ENCODE results near the gene TPTE2.
"Not testable (repeated sequence)": the region's sequence is repeated elsewhere in the genome, so short reads cannot be mapped to it uniquely, and the experiment has no call there.

Gene TPTE2

DNA sequence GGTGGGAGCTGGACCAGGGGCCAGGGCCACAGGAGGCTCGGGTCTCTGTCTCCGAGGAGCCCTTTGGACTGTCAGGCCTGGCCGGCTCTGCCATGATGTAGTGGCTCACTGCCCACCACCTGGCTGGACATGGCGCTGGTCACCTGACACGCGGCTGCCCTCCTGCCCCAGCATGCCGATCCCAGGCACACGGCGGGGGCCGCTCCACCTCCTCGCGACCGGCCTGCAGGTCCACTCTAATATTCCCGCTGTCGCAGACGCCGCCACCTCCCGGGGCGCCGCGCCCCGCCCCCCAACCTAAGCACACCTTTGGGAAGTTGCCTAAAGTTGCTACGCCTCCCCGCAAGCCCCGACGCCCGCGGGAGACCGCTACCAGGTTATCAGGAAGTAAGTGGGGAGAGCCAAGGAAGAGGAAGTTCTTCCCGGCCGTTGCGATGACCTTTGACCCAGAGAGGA is at the start of gene TPTE2:
TSS of gene TPTE2 (minus strand) at position 406 of the 456 bp plus-strand sequence. CDS start 58,298 bp downstream, outside the sequence.
- DNase-seq = not testable (repeated sequence)

DNA sequence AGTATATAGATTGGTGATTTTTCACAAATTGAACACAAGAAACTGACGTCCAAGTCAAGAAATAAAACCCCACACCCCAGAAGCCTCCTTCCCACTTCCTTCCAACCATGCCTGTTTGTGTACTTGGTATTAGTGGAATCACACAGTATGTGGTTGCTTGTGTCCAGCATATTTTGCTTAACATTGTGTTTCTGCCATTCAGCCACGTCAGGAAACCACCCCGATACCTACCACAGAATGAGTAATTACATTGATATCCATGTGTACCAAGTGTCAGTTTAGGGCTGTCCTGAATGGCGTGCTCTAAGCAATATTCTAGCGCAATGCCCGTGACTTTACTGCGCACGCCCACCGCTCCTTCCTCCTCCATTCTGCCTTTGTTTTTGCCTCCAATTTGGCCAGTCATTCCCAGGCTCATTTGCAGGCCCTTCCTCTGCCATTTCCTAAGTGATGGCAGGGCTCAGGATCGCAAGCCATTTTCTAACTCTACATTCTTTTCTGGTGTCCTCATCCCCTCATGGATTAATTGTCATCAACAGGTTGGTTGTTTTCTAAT is 46.3 kb upstream of the TPTE2 start:
- DNase-seq = no peak

DNA sequence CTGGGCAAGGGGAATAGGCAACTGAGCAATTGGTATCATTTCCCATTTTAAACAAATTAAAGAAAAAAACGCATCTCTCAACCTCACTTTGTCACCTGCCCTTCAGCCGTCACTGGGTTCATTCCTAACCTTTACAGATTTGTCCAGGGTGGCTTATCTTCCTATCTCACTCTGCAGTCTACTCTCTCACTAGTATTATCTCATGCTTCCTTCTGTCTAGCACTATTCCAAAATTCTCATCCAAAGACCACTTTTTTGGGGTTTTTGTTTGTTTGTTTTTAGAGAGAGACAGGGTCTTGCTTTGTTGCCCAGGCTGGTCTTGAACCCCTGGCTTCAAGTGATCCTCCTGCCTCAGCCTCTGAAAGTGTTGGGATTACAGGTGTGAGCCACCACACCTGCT is 45.4 kb upstream of the TPTE2 start:
- no peak for DNase-seq

DNA sequence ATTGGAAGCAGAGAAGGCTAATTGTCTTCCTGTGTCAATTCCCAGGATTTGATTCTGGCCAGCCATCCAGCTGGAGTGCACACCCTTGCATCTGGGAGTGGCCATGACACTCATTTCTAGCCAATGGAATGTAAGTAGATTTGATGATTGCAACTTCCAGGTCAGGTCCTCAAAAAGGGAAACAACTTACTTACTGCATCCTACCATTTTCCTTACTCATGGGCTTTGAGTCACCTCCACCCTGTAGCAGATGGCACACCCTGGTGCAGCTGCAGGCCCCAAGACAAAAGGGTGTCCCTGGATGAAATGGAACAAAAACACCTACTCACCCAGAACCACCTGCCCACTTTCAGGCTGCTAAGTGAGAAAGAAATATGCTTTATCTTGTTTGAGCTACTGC is 44.8 kb upstream of the TPTE2 start:
- no peak for DNase-seq

DNA sequence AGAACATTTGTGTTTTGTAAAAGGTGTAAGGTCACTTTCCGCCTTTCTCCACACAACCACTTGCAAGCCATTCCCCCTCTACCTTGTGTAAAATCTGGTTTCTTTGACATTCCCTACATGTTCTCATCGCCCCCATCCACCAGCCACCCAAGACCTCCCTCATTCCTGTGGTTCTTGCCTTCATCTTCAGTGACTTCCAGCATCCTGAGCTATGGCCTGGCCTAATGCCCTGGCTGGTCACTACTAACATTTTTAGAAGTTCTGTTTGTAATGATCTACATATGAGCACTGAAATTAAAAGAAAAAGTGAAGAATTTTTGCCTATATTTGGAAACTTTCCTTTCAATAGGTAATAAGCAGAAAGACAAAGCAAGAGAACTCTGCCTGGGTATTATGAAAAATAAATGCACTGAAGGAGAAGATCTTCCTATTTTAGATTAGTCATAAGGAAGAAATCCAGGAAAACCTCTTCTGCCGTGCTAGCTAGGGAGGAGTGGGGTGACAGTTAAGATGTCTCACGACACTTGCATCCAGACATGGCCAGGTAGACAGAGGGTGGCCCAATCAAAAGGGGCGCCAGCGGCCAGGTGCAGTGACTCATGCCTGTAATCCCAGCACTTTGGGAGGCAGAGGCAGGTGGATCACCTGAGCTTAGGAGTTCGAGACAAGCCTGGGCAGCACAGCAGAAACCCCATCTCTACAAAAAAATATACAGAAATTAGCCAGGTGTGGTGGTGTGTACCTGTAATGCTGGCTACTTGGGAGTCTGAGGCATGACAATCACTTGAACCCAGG is 44.0 kb upstream of the TPTE2 start:
- DNase-seq = no peak

DNA sequence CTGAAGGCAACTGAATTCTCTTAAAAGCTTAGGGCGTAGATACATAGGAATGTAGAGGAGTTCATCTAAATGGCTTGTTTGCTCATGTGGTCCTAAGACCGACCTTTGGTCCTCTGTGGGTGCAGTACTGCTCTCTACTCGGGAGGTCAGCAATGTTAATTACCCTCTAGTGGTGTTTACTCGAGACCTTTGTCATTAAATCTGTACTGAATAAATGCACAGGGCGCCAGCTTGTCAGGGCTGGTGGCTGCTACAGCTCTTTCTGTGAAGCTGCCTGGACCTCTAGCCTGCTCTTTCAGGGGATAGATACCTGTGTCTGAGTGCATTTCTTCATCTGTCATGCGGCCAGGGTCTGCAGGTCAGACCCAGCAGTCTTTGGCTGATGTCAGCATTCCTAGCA is 43.0 kb upstream of the TPTE2 start:
- DNase-seq = no peak

DNA sequence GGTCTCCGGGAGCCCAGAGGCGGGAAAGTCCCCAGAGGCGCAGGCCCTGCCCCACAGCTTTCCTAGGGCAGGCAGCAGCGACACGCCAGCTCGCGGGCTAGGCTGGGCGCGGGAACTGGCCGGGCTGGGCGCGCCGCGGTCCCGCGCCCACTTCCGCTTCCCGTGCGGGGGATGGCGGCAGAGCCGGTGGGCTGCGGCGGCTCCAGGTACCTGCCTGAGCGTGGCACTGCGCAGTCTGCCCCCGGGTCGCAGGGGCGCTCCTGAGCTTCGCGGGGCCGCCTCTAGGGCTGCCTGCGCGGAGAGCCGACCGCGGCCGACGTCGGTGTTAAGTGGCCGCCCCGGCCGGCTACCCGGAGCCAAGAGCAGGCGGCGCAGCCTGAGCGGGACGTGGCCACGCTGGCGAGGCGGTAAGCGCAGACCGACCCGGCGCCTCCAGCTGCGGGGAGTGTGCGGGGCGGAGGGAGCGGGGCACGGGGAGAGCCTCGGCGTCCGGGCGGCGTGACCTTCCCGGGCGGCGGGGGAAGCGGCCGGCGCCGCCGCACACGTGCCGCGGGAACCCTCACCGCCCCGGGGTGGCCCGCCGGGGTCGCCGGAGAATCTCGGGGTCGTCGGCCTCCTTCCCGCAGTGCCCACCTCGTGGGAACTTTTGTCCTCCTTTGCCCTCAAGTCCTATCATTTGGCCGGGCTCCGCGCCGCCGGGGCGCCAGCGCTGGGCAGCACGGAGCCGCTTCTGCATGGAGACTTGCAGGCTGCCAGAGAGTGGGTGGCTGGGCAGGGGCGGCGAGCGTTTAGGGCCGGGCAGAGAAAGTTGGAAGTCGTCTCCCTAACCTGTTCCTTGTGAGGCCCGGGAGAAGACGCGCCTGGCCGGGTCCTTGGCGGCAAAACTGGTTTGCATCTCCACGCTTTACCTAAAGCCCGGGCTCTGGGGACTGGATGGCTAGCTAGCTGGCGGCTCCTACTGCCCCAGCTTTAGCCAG is 40.7 kb upstream of the TPTE2 start:
- DNase-seq = peak; percentile 47

DNA sequence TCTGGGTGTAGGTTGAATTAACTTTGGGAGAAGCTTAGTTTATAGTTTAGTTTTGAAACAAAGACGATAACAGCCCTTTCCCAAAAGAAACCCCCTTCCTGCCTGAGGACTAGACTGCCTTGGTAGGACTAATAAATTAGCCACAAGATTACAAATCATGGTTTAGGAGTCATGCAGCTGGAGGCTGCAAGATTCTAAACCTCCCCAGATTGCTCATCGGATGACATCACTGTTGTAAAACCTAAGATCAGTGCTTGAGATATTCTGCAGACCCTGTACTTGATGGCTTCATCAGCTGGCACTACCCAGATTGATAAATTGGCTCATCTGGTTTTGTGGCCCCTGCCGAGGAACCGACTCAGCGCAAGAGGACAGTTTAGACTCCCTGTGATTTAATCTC is 36.2 kb upstream of the TPTE2 start:
- DNase-seq = no peak

DNA sequence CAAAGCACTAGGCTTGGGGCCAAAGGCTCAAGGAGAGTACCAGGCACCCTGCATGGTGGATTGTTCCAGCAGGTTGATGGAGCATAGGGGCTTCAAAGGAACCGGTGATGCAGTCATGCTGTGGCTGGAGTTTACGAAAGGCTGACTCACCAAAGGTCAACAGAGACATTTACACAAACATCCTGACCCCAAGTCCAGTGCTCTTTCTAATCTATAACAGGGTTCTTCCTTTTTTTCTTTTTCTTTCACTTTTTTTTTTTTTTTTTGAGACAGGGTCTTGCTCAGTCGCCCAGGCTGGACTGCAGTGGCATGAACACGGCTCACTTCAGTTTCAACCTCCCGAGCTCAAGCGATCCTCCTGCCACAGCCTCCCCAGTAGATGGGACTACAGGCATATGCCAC is 35.6 kb upstream of the TPTE2 start:
- DNase-seq = no peak

DNA sequence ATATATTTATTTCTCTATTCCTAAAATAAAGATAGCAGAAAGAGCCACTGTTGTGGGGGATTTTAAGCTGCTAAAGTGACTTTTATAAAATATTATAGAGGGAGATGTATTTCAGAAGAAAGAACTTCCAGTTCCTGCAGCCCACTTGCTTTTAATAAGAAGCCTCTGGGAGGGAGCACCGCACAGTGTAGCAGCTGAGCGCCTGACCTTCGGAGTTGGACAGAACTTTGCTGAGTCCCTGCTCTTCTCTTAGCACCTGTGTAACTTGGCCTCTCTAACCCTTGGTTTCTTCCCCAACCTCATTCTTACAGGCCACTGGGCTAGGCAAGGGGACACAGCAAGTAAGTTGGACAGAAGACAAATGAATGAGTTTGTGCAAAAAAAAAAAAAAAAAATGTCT is 34.8 kb upstream of the TPTE2 start:
- DNase-seq = no peak

DNA sequence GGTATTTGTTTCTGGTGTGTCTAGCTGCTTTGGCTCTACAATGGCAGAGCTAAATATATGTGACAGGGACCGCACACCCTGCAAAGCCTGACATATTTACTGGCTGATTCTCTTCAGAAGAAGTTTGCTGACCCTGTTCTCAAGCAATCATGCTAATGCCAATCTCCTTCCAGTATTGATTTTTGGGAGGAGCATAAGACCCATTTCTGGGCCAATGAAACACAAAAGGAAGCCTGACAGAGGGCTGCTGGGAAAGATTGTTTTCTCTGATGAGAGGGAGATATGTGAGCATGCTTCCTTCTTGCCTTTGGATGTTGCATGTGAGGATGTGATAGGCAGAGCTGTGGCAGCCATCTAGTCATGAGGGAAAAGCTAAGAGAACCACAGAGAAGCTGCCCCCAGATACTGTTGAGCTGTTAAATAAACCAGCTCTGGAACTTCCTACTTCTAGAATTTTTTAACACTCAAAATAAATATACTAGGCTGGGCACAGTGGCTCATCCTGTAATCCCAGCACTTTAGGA is 31.4 kb upstream of the TPTE2 start:
- DNase-seq = no peak

DNA sequence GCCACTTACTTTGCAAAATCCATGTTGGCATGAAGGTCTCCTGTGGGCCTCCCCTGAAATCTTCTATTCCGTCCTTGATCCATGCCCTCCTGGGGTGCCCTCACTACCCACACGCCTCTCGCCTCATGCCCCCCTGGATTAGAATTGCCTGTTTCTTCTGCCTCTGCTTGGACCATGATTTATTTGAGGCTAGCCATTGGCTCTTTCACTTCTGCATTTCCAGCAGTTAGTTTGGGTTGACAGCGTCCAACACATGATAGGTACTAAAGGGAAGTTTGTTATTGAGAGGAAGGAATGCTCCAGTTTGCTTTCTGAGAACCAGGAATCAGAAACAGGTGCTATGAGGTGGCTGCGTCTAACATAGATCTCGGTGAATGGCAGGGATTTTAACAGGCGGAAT is 30.5 kb upstream of the TPTE2 start:
- no peak for DNase-seq

DNA sequence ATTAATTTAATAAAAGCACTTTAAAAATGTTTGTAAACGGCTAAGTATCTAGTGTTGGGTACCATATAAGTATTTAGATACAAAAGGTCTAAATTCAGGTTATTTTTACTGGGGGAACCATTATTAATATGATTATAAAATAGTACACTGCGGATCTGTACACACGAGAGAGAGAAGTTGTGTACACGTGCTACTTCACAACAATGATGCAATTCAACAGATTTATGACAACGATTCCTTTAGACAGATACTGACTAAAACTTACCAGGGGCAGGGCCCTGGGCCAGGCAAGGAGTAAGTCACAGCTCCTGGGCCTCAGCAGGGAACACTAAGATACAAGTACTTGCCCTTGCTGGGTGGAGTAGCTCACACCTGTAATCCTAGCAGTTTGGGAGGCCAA is 29.1 kb upstream of the TPTE2 start:
- no peak for DNase-seq

DNA sequence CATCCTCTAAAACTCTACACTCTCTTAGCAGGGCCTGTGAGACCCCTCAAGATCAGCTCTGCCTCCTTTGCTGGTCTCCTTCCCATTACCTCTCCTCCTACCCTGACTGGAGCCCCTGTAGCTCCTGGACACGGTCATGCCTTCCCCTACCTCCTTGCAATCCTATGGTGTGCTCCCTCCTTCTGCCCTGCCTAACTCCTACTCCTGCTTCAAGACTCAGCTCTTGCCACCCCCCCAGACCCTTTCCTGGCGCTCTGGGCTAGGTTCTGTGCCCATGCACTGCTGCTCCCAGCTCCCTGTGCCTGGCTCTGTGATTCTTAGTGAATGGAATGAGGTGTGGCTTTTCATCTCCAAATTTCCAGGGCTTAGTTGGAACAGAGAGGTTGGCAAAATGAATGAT is 28.0 kb upstream of the TPTE2 start:
- DNase-seq = no peak

DNA sequence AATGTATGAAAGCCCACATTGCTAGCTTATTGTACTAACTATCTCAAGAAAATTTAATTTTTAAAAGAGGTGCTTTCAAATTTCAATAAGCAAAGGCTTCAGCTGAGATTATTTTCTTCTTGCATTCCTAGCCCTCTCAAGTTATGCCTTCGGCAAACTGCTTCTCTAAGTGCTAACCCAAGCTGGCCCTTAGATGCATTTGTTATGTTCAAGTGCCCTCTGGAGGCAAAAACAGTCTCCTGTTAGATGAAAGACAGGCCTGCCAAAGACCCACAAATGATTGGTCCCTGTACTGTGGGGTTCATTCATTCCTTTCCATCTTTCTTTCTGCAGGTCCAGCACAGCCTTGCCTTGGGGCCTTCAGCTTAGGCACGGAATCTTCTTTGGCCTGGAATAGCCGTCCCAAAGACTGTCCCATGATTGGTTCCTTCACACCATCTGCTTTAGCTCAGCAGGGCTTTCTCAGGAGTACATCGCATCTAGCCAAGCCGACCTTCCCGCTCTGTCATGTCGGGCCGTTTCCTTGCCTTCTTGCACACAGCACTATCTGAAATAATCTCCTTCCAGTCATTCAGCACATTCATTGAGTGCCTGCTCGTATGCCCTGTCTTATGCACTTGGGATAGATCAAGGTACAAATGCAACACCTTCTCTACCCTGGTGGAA is 26.4 kb upstream of the TPTE2 start:
- DNase-seq = peak; percentile 40

DNA sequence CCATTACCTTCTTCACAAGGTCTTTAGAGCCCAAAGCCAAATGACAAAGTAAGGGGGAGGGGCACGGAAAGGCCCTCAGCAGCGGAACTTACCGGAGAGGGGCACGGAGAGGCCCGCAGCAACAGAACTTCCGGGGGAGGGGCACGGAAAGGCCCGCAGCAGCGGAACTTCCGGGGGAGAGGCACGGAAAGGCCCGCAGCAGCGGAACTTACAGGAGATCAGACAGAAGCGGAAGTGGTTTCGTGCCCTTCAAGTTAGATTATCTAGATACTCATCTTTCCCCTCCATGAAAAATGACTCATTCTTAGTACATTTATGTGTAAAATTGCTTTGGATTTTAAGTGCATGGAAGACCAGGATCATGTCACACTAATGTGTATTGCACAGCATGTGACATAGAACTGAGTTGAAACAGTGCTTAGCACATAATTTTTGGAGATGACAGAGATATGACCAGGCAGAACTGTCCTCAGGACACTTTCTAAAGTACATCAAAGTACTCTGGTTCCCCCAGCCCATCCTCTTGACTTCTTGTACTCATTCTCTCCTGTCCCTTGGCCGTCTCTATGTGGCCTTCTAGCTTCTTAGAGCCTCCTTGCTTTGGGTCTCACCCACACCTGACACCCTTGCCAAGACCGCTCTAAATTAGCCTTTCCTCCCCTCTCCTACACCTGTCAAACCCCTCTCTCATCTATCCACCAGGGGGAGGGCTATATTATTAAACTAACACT is 25.7 kb upstream of the TPTE2 start:
- peak; percentile 40 for DNase-seq

DNA sequence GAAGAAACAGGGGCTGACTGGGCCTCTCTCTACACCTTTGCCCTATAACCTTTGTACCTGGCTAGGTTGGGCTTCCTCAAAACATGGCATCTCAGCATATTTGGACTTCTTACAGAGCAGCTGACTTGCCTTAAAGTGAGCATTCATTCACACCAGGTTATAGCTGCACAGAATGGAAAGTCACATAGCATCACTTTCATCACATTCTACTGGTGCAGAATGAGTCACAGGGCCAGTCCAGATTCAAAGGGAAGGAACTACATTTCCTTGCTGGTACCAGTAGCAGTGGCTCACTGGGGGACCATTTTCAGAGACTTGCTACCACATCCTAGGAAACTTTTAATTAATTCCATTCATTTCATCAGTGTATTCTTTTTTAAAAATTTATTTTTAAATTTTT is 20.3 kb upstream of the TPTE2 start:
- DNase-seq = no peak

DNA sequence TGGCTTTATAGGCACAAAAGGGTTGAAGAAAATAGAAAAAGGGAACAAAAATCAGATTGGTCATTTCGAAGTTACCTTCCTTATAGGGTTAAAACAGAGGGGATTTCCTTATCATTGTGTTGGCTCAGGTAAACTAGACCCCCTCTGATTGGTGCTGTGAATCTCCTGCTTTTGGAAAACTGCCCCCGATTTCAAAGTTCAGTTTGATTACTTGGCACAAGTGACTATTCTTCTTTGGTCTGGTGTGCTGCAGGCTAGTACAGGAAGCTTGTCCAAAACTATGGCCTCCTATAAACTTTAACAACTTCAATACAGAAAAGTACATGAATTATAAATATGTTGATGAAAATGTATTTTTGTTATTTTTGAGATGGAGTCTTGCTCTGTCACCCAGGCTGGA is 13.9 kb upstream of the TPTE2 start:
- no peak for DNase-seq

DNA sequence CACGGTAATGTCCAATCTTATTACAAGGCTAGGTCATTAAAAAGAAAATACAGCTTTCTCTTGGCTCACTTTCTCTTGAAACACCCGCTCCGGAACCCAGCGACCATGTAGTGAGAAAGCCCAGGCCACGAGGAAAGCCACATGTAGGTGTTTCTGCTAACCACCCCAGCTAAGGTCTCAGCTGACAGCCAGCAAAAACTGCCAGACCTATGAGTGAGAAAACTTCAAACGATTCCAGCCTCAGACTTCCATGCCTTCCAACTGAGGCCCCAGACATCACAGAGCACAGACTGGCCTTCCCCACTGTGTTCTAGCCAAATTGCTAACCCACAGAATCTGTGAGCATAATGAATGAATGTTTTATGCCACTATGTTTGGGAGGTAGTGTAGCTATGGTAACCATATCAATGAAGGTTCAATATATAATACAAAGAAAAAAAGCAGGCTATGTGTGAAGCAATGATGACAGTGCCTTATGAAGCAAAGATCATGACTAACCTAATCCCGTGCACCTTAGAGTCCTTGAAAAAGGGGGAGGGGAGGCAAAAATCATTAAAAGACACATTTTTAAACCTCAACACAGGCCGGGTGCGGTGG is 11.9 kb upstream of the TPTE2 start:
- no peak for DNase-seq

DNA sequence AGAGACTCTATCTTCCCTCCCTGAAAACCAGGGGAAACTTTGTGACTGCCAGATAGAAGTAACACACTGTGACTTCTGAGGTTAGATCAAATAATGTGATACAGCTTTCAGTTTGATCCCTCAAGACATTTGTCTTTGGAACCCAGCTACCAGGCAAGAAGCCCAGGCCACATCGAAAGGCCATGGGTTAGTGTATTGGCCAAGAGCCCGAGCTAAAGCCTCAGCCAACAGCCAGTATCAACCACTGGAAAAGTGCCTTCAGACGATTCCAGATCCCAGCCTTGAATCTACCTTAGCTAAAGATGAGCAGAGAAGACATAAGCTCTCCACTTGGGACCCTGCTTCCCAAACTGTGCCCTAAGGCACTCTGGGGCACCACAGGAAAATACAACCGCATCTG is 10.9 kb upstream of the TPTE2 start:
- no peak for DNase-seq

DNA sequence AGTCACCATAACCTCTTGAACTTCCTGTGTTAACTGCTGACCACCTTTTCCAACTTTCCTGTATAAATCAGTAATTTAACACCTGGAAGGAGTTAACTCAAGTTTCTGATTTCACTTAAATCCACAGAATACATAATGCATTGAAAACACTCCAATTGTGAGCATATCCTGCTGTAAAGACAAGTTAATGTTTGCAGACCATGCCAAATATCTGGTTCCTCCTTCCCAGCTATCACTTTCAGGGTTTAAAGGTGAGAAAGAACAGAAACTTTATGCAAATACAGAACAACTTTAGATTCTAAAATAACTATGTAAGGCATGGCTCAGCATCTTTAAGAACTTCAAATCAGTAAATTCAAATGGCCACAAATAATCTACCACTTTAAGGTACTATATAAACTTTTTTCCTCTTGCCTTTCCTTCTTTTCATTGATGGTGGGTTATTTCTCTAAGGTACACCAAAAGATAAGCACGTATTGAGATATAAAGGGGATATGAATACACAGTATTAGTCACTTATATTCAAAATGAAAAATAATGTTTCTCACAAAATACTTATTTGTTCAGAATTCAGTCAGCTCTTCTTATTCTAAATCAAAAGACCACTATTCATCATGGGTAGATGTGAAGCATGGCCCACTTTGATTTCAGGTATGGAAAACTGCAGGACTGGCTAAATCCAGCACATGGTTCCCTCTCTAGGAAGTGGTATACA is 6.6 kb upstream of the TPTE2 start:
- no peak for DNase-seq

Measured in NCI-H69 (cell line).